DND-41 (cell line): Measurements from ENCODE around the gene PRTN3.

Source experiments
- ATAC-seq: fragments of 200-7000 bp; cut with Tn5 transposase; 3 replicates; pipeline ENCODE4 v1.9.1; 2021; ENCODE audit warnings: low read depth; ENCODE audit not compliant: insufficient read depth
- DNase-seq: peaks from one replicate; pipeline ENCODE4 v3.0.0-alpha.2; 2020
- H2AFZ ChIP-seq: 2 replicates; pipeline ENCODE4 v1.6.0; 2012; ENCODE audit warnings: low read depth, low read length
- H3K27ac ChIP-seq: 2 replicates; pipeline ENCODE4 v1.5.1; 2012; ENCODE audit warnings: low read length, inconsistent platforms
- H3K27me3 ChIP-seq: fragments of 200-600 bp; sonication (generic); 2 replicates; pipeline ENCODE4 v1.6.0; 2012; ENCODE audit warnings: low read length, mild to moderate bottlenecking, inconsistent platforms; ENCODE audit not compliant: insufficient read depth, poor library complexity
- H3K36me3 ChIP-seq: 2 replicates; pipeline ENCODE4 v1.5.1; 2012; ENCODE audit warnings: low read length, inconsistent platforms; ENCODE audit not compliant: insufficient read depth
- H3K4me1 ChIP-seq: 2 replicates; pipeline ENCODE4 v1.5.1; 2012; ENCODE audit warnings: mild to moderate bottlenecking, low read length; ENCODE audit not compliant: insufficient read depth
- H3K4me2 ChIP-seq: 2 replicates; pipeline ENCODE4 v1.6.0; 2012; ENCODE audit warnings: mild to moderate bottlenecking, moderate library complexity, low read length, inconsistent platforms; ENCODE audit not compliant: insufficient read depth
- H3K4me3 ChIP-seq, 2 experiments: fragments of 200-600 bp in 1 of 2; shearing (Covaris generic) in 1 of 2; 2 replicates each; pipeline ENCODE4 v1.5.1; 2012 to 2016; ENCODE audit warnings: inconsistent platforms in 2 of 2, low read length in 2 of 2, mild to moderate bottlenecking in 2 of 2, low read depth in 1 of 2, moderate library complexity in 1 of 2
- H3K79me2 ChIP-seq: 2 replicates; pipeline ENCODE4 v1.6.0; 2012; ENCODE audit warnings: low read length, inconsistent platforms; ENCODE audit not compliant: insufficient read depth
- H3K9ac ChIP-seq: 2 replicates; pipeline ENCODE4 v1.6.0; 2012; ENCODE audit warnings: low read depth, mild to moderate bottlenecking, inconsistent platforms, low read length, moderate library complexity
- H3K9me3 ChIP-seq: 2 replicates; pipeline ENCODE4 v1.5.1; 2012; ENCODE audit warnings: low read length, moderate library complexity, mild to moderate bottlenecking, inconsistent platforms; ENCODE audit not compliant: insufficient read depth, severe bottlenecking
- H4K20me1 ChIP-seq: 2 replicates; pipeline ENCODE4 v1.6.0; 2012; ENCODE audit warnings: low read length; ENCODE audit not compliant: insufficient read depth
- CTCF ChIP-seq: IDR thresholded peaks from 2 replicates; pipeline ENCODE4 v1.5.1; 2012; ENCODE audit warnings: borderline replicate concordance, low read length, moderate library complexity, mild to moderate bottlenecking; ENCODE audit not compliant: poor library complexity, severe bottlenecking; ENCODE audit errors: extremely low read depth
- EZH2 ChIP-seq: IDR thresholded peaks from 3 replicates; pipeline ENCODE4 v1.6.1; 2012; ENCODE audit warnings: borderline replicate concordance, low read depth, mild to moderate bottlenecking, moderate library complexity, low read length, inconsistent platforms; ENCODE audit not compliant: severe bottlenecking

Gene PRTN3

DNA sequence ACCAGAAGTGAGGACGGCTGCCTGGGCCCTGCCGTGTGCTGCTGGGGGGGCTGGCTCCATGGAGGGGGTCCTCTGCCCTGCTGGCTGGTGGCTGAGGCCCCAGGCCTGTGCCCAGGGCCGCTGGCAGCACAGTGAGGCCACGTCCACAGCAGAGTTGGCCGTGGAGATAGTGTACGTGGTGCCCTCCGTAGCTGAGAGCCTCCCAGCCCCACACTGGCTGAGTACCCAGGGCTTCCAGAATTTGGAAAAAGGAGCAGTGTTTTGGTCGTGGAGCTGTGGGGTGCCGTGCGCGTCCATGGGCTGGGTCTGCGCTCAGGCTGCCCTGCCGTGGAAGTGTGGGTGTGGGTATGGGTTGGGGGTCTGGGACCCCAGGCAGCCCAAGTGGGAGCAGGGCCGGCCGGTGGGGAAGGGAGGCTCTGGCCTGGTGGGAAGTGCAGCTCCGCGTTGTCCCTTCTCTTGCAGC is 37.7 kb upstream of the PRTN3 start:
- no peak for DNase-seq
- Histone ChIP-seq H3K9me3 (no peaks in the 10 kb centered on the region), H3K36me3 (peaks cover 99% of the 10 kb centered on the region), H3K4me1 (peaks cover 40% of the 10 kb centered on the region), H3K27me3 (no peaks in the 10 kb centered on the region), H3K4me3 (no peak overlapping the region), H3K9ac (no peak overlapping the region), H3K79me2 (peaks cover 100% of the 10 kb centered on the region), H3K27ac (no peak overlapping the region), H2AFZ (no peak overlapping the region), H4K20me1 (peaks cover 100% of the 10 kb centered on the region), H3K4me2 (peak overlapping the region; percentile 26; the same call in 1 of the 2 replicates)
- no peak for ATAC-seq
- TF ChIP-seq CTCF: no peak
- TF ChIP-seq EZH2: no peak

- TF ChIP-seq CTCF (no peak), EZH2 (no peak)
- Histone ChIP-seq H4K20me1 (peaks cover 99% of the 10 kb centered on the region), H3K4me2 (no peak overlapping the region), H2AFZ (no peak overlapping the region), H3K9ac (no peak overlapping the region), H3K9me3 (no peaks in the 10 kb centered on the region), H3K27ac (no peak overlapping the region), H3K36me3 (peaks cover 99% of the 10 kb centered on the region), H3K79me2 (peaks cover 99% of the 10 kb centered on the region), H3K4me1 (peaks cover 36% of the 10 kb centered on the region), H3K27me3 (no peaks in the 10 kb centered on the region), H3K4me3 (no peak overlapping the region)
- ATAC-seq: no peak
- DNase-seq: no peak
These were observed 36.9 kb upstream of the PRTN3 start for GRCh38 chr19:803686-804418.

- Histone ChIP-seq H3K79me2 (peaks cover 97% of the 10 kb centered on the region), H2AFZ (no peak overlapping the region), H3K27me3 (no peaks in the 10 kb centered on the region), H3K9me3 (no peaks in the 10 kb centered on the region), H3K9ac (no peak overlapping the region), H4K20me1 (peaks cover 98% of the 10 kb centered on the region), H3K4me2 (no peak overlapping the region), H3K36me3 (peaks cover 99% of the 10 kb centered on the region), H3K4me3 (no peak overlapping the region), H3K27ac (no peak overlapping the region), H3K4me1 (peaks cover 29% of the 10 kb centered on the region)
- DNase-seq: no peak
- TF ChIP-seq CTCF: no peak
- ATAC-seq: no peak
These were observed 36.2 kb upstream of the PRTN3 start for GRCh38 chr19:804419-805165.
